ENCODE results near the gene UMAD1.

GRCh38 chr7:7769710-7770627, 129.4 kb downstream of the UMAD1 start:
- TF ChIP-seq, protein P1, sequence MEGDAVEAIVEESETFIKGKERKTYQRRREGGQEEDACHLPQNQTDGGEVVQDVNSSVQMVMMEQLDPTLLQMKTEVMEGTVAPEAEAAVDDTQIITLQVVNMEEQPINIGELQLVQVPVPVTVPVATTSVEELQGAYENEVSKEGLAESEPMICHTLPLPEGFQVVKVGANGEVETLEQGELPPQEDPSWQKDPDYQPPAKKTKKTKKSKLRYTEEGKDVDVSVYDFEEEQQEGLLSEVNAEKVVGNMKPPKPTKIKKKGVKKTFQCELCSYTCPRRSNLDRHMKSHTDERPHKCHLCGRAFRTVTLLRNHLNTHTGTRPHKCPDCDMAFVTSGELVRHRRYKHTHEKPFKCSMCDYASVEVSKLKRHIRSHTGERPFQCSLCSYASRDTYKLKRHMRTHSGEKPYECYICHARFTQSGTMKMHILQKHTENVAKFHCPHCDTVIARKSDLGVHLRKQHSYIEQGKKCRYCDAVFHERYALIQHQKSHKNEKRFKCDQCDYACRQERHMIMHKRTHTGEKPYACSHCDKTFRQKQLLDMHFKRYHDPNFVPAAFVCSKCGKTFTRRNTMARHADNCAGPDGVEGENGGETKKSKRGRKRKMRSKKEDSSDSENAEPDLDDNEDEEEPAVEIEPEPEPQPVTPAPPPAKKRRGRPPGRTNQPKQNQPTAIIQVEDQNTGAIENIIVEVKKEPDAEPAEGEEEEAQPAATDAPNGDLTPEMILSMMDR (IDR thresholded peaks at IDR 0.05), result no peak
- no peak for TF ChIP-seq POLR2AphosphoS5 (IDR thresholded peaks at IDR 0.05)
- TF ChIP-seq POLR2A (IDR thresholded peaks at IDR 0.05), result no peak

Data from sigmoid colon (tissue), 4 donors.